Stimulated activated CD4-positive, alpha-beta T cell treated with anti-CD3 and anti-CD28 coated beads, Interleukin-12 subunit alpha, Interleukin-12 subunit beta, amount 100 ng/mL, for 48 hours (primary cell): Measurements from ENCODE around the gene GTF3C1.

ENCODE experiments used
- DNase-seq, 3 donors: peaks; one replicate each; pipeline ENCODE4 v3.0.0-alpha.2; 2020; ENCODE audit warnings: low read depth in 2 of 3, low spot score in 1 of 3

GTF3C1 gene

DNA sequence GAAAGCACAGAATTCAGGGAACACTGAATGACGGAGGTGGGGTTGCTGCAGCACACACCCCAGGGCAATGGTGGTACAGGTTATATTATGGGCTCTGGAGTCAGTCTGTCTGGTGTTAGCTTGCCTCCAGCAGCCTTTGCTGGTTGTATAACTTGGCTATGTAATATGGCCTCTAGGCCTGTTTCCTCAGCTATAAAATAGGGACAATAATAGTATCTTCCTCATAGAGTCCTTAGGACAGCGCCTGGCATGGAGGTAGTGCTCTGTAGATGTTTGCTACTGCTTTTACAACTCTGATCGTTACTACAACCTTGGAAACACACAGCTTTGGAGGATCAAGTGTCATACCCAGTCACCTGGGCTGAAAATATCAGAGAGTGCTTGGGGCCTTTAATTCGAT lies 31.5 kb downstream of the GTF3C1 start:
- DNase-seq, result no peak

GRCh38 chr16:27517664-27518063 lies 32.0 kb downstream of the GTF3C1 start:
- no peak for DNase-seq

DNA sequence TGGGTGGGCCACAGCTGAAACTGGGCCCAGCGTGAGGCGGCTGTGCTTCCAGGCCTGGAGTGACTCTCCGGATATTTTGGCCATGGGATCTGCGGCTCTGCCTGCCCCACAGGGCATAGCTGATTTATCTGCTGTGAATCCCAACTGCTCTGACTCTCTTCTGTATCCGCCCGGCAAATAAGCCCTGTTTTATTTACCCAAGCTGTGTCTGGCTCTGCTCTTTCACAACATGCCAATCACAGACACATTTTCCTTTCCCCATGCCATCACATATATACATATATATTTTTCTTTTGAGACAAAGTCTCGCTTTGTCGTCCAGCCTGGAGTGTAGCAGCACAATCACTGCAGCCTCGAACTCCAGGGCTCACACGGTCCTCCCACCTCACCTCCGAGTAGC lies 33.3 kb downstream of the GTF3C1 start:
- no peak for DNase-seq

DNA sequence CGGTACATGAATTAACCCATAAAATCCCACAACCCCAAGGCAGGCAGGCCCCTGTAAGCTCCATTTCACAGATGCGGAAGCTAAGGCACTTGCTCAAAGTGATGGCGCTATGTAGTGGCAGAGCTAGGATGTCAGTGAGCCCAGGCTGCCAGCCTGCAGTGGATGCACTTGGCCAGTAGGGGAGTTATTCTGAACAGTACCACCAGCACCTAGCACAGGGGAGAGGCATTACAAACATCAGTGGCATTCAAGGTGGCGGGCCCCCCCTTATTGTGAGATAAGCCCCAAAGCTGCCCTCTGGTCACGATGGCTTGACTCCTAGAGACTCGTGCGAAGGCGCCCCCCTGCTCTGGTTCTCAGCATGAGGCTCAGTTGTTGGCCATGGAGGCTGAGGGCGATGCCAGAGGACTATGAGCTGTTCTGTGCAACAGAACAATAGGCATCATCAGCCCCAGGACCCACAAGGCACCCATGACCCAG lies 33.8 kb downstream of the GTF3C1 start:
- peak in 1 of 3 donors; percentile 8 for DNase-seq

DNA sequence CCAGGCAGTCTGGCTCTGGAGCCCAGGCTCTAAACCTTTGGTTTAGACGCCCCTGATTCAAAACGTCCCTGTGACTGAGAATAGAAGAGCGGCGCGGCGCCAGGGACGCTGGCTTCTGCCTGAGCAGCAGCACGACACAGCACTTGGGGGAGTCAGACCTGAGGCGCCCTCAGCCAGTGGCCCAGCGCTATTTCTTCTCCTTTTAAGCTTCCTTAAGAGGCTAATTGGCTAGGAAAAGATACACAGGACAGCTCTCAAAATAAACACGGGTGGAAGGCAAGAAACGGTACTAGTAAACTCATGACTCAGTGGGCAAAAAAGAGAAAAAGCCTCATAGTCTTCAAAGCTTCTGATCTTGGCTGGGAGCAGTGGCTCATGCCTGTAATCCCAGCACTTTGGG lies 34.9 kb downstream of the GTF3C1 start:
- DNase-seq, result no peak

GRCh38 chr16:27511657-27512448 lies 37.9 kb downstream of the GTF3C1 start:
- no peak for DNase-seq

- no peak for DNase-seq
Observed at GRCh38 chr16:27508476-27508875, 41.2 kb downstream of the GTF3C1 start.

DNA sequence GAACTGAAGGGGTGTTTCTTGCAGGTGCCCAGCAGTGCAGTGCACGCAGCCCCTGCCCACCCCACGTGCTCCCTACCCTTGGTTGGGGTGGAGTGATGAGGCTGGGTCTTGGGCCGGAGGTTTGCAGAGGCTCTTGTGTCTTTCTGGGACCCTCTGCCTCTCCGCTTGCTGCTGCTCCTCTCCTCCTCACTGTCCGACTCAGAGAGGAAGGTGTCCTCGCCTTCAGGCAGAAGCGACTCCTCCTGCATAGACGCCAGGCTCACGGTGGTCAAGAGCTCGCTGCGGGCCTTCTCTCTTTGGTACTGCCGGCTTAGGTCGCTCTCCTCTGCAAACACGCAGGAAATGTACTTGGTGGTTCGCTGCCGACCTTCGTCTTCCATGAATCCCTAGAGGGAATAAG lies 42.9 kb downstream of the GTF3C1 start:
- DNase-seq, result no peak

DNA sequence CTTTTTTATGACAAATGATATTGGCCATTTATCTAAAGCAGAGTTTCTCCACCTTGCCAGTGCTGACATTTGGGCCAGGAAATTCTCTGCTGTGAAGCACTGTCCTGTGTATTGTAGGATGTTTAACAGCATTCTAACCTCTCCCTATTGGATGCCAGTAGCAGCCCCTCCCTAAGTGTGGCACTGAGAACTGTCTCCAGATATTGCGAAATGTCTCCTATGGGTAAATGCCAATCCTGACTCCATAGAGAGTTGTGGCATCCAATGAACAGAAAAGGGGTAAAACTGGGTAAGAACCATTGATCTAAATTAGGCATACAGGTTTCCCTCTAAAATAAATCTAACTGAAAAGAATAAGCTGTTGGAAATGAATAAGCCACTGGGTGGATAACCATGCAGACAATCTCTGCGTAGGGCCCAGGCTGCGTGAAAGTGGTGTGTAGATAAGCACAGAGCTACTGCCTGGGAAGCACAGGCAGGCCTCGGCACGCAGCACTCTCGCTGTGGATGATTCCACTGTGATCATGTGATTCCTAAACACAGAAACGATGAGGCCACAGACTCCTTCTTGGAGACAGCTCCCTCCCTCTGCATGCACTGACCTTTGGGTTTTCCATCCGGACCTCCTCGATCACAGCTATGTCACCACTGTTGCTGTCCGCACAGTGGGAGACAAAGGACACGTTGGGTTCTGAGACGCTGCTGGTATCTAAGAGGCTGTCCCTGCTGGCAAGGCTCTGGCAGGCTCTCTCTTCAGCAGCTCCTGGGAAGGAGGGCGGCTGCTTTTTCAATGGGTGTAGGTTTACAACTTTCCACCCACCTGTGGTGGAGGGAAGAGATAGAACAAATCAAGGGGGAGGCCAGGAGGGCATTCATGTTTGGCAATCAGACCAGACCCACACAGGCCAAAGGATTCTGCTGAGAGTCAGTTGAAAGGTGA lies 44.1 kb downstream of the GTF3C1 start:
- no peak for DNase-seq

DNA sequence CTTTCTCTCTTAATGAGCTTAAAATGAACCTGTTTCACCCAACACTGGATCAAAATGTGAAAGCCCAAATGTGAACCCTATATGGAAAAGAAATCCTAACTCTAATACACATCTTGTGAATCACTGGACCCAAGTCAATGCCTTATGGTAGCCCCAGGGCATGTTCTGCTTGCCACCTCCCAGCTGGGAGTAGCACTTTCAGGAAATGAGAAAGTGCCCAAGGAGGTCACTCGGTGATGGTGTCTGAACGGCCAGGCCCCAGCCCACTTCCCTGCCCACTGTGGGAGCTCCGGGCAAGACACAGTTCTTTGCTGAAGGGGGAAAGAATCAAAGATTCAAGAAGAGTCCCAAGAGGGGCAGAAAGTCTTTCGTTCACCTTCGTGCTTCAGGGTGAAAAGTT lies 46.1 kb downstream of the GTF3C1 start:
- no peak for DNase-seq

- no peak for DNase-seq
Observed at GRCh38 chr16:27500801-27501200, 48.9 kb downstream of the GTF3C1 start.

GRCh38 chr16:27499659-27500055 lies 50.1 kb downstream of the GTF3C1 start:
- DNase-seq, result no peak

- no peak for DNase-seq
Observed at GRCh38 chr16:27498916-27499658, 50.6 kb downstream of the GTF3C1 start.

DNA sequence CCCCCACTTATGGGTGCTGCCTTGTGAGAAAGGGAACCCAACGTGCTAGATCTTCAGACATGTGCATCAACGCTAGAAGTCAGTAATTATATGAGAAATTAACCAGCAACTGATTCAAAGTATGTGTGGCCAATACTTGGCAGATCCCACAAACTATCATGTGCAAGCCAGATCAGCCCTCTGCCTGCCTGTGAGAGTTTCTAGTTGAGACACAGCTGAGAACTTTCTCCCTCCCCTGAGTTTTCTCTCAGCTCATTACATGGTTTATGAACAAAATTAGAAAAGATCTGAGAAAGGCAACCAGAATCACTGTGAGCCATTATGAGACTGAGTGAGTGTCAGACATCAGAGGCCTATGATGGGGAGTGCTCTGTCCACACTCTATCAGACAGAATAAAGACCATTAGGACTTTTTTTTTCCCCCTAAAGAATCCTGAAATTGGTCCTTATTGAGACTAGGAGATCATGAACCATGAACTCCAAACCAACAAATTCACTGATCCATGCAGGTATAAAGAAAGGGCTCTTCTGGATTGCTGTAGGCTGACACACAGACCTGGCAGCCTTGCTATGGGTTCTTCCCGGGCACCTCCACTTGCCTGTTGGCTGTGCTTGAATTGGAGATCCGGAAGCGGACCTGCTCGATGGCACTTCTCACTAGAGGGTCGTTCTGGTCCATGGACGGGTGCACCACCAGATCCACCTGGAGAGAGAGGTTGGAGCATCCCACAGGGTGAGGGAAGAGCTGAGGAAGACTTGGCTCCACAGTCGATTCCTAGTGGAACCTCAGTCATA lies 51.5 kb downstream of the GTF3C1 start:
- no peak for DNase-seq

DNA sequence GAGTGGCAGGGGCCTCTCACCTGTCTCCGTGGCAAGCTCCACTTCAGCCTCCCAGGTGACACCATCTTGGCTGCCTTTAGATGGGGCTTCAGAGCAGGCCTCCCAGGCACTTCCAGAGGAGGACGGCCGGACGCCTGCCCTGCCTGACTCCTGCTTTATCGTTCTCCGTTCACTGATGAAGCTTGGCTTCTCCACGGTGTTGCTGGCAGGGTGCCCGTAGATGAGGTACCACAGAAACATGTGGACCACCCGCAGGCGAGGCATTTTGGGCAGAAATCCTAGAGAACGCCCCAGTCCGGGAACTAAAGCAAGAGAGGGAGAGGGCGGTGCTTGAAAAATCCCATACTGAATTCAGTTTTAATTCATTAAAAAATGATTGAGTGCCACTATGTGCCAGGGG lies 54.5 kb downstream of the GTF3C1 start:
- DNase-seq, result no peak

GRCh38 chr16:27492588-27492979 lies 57.1 kb downstream of the GTF3C1 start:
- DNase-seq, result no peak

GRCh38 chr16:27491894-27492587 lies 57.7 kb downstream of the GTF3C1 start:
- no peak for DNase-seq

- DNase-seq, result no peak
Observed at GRCh38 chr16:27489906-27490305, 59.8 kb downstream of the GTF3C1 start.

DNA sequence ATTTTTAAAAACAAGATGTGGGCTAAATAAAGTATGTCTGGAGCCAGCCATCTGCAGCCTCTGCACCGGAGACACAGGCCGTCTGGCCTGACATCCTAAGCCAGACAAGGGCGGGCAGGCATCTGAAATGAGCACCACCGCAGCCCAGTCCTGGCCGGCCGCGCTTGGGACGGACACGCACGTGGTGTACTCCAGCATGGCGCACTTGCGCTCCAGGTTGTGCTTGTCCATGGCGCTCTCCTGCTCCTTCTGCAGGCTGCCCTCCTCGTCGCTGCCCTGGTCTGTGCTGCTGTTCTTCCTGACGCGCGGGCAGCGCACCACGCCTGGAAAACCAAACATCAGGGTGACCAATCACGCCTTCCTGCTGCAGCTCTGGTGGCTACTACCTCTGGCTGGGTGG lies 60.3 kb downstream of the GTF3C1 start:
- no peak for DNase-seq

DNA sequence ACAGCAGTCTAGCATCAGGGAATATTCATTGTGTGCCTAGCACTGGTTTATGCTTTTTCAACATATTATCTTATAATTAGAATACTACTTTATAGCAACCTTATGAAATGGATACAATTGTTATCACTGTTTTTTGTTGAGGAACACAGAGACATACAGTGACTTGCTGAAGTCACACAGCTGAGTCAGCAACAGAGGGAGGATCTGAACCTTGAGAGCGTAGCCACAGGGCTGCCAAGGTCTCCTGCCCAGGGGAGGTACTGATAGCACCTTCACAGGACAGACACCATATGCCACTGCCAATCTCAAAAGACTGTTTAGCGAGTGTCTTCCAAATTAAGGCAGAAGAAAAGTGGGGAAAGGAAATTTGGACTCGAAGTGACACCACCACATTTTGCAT lies 63.0 kb downstream of the GTF3C1 start:
- DNase-seq, result no peak
